Right kidney (tissue), 9 donors: ENCODE measurements around the gene NR2E1.

Source experiments
- DNase-seq: peaks from one replicate; pipeline ENCODE4 v3.0.0-alpha.2; 2016
- long read RNA-seq, 8 donors: transcript quantifications; one replicate each; lab custom pipeline, GENCODE V29; 2026

The NR2E1 gene
- long read RNA-seq, donor 1, partial matches to known transcripts, result 167 of 393 reads
- long read RNA-seq, donor 1, other reads (novel, unspliced or antisense), result 226 of 393 reads
- long read RNA-seq, donor 2, partial matches to known transcripts, result 127 of 229 reads
- long read RNA-seq, donor 2, other reads (novel, unspliced or antisense), result 102 of 229 reads
- long read RNA-seq, donor 3, partial matches to known transcripts, result 57 of 137 reads
- long read RNA-seq, donor 3, other reads (novel, unspliced or antisense), result 80 of 137 reads
- long read RNA-seq, donor 4, partial matches to known transcripts, result 84 of 221 reads
- long read RNA-seq, donor 4, other reads (novel, unspliced or antisense), result 137 of 221 reads
- long read RNA-seq, donor 5, partial matches to known transcripts, result 166 of 346 reads
- long read RNA-seq, donor 5, other reads (novel, unspliced or antisense), result 180 of 346 reads
- long read RNA-seq, donor 6, partial matches to known transcripts, result 99 of 198 reads
- long read RNA-seq, donor 6, other reads (novel, unspliced or antisense), result 99 of 198 reads
- long read RNA-seq, donor 7, partial matches to known transcripts, result 185 of 524 reads
- long read RNA-seq, donor 7, other reads (novel, unspliced or antisense), result 339 of 524 reads
- long read RNA-seq, donor 8, partial matches to known transcripts, result 127 of 277 reads
- long read RNA-seq, donor 8, other reads (novel, unspliced or antisense), result 150 of 277 reads

- peak; percentile 68 for DNase-seq
Measured at GRCh38 chr6:108165714-108166663, at the start of gene NR2E1. NR2E1 (plus strand) TSS chr6:108166022; CDS start chr6:108166766, 744 bp downstream.

- DNase-seq, result peak; percentile 47
Measured at GRCh38 chr6:108116546-108117426, 49.0 kb upstream of the NR2E1 start.

- peak; percentile 79 for DNase-seq
Measured at GRCh38 chr6:108117427-108118358, 48.1 kb upstream of the NR2E1 start.

DNA sequence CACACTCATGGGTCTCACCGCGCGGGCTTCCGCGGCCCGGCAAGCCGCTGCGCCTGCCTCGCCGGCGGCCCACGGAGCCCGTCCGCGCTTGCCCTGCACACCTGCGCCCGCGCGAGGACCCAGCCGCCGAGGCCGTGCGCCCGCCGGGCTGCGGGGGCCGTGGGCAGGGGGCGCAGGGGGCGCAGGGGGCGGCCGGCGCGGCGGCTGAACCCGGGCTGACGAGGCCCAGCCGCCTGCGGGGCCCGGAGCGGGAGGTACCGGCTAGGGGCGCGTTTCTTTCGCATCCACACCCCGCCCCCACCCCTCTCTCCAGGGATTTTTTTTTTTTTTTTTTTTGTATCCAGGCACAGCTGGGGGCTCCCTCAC is 47.5 kb upstream of the NR2E1 start:
- DNase-seq, result no peak

GRCh38 chr6:108118810-108119768 is 46.7 kb upstream of the NR2E1 start:
- DNase-seq, result peak; percentile 66

DNA sequence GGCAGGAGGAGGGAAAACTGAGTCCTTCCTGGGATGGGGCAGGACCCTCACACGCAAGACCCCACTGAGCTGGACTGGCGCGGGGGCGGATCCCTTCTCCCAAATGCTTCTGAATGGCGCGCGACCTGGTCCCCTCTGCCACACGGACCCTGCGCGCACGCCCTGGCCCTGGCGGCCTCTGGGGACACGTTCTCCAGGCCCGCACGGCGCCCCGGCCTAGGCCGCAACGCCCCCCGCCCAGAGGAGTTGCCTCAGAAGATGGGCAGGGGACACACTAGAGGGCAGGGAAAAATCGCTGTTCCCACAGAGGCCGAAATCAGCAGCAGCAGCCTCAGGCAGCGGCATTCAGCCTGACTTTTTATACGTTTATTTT is 46.1 kb upstream of the NR2E1 start:
- peak; percentile 43 for DNase-seq

DNA sequence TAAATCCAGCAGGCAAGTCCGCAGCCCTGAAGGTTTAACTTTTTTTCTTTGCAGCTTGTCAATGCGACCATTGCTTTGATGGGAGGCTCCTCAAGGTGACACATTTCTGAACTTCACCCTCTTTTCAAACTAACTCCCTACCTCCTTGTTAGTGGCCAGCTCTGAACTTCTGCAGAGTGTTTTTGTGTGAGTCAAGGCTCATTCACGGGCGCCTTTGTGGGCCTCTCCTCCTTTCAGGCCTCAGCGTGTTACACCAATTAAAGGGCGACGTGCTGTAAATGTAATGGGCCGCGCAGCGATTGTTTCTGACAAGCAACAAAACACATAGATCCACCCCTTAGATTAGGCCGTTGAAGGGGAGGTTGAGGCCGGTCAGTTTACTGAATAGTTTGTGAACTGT is 45.5 kb upstream of the NR2E1 start:
- peak; percentile 44 for DNase-seq

- DNase-seq, result no peak
Measured at GRCh38 chr6:108121612-108122011, 44.2 kb upstream of the NR2E1 start.

- DNase-seq, result peak; percentile 34
Measured at GRCh38 chr6:108123481-108123929, 42.3 kb upstream of the NR2E1 start.

DNA sequence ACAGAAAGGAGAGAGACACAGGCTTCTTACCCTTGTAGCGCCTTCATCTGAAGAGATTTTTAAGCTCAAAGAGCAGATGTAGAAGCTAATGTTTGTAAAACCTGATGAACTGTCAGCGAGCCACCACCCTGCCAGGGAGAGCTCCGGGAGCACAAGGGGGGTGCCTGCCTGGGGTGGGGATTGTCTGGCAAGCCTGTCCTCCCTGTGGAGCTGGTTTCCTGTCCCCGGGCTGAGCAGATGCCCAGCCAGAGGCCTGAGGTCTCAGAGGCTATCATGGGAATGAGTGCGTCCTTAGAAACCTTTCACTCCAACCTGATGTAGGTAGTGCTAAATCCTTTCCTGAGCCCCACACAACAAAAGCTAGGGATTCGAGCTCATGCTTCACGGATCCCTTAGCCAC is 41.9 kb upstream of the NR2E1 start:
- no peak for DNase-seq

DNA sequence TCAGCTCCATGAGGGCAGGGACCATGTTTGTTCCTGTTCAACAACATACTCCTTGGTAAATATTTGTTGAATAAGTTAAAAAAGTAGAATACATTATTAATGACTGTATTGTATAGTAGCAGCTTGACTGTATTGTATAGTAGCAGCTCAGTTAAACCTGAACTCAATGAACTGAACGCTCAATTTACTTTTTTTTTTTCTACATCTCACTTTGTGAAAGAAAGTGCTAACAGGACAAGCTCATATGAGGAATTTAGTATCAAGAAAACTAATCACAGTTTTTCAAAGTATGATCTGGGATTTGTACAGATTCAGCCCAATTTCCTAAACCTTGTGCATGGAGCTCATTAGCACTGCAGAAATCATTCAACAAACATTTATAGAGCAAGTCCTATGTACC is 38.8 kb upstream of the NR2E1 start:
- no peak for DNase-seq

- no peak for DNase-seq
Measured at GRCh38 chr6:108127826-108128225, 38.0 kb upstream of the NR2E1 start.

GRCh38 chr6:108130262-108130661 is 35.6 kb upstream of the NR2E1 start:
- DNase-seq, result no peak

GRCh38 chr6:108132863-108133262 is 33.0 kb upstream of the NR2E1 start:
- no peak for DNase-seq

DNA sequence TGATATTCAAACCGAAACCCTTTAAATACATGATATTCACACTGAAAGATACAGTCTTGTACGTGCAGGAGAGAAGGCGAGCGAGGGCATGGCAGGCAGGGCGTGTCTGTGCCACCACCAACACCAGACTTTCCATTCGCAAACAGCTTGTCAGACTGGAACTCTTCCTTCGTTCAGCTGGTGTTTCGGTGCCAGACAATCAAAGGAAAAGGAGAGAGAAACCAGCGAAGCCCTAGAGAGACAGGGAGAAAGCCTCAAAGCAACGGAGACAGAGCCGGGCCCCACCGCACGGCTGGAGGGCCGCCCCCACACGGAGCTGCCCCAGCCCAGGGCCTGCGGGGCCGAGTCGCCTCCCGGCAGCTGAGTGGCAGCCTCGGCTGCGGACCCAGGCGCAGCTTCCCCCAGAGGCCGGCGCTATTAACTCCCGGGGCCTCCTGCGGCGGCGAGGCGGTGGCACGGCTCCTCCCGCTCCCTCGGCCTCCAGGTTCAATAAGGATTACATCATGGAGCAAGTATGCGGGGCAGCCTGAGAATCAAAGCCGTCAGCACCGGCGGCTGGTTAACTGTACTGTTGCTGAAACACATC is 32.1 kb upstream of the NR2E1 start:
- DNase-seq, result peak; percentile 84

DNA sequence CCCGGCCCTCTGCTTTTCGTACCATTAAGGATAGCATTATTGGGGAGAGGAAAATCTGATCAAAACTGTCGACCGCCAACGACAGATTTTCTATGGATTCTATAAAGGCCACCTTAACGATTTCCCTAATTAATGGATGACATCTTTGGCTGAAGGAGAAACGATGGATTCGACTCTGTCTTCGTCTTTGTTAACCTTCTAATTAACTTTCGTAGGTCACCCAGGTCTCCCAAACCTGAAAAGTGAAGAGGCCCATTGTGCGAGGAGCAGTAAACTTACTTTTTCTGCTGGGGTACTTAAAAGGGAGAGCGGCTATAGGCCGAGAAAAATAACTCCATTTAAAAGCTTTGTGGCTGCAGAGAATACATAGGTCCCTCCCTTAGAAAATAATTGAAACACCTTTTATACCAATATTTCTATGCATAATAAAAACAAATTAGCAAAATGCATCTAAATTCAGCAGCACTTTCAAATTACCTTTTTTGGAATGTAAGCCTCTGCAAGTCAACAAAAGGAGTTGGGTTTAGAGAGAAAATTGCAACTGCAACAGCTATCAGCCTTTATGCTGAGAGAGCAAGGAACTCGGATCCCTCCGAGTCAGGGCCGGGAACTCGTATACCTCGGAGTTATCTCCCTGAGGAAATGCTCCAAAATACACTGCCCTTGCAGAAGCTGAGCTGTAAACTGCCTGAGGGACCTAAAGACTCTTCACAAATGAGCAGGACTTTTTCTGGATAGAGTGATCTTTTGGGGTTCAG is 31.4 kb upstream of the NR2E1 start:
- DNase-seq, result peak; percentile 29

GRCh38 chr6:108142240-108142639 is 23.6 kb upstream of the NR2E1 start:
- no peak for DNase-seq

DNA sequence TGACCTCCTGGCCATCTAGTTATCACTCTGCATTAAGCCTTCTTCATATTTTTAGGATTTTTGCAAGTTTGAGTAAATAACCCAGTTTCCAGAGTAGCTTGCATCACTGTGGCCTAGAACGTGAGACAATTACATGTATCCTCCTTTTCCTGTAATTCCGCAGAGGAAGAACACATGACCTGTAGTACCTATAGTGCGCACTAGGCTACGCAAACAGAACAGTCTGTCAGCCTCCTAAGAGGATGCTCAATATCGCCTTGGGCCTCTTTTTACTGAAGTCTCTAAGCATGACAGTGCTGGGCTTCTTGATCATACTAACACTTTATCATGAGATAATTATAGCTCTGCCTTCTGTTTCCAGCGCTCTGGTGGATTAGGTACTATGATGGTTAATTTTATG is 20.2 kb upstream of the NR2E1 start:
- DNase-seq, result no peak
